Transverse colon (tissue), 4 donors: ENCODE results near the gene VPS35. TPM values are rescaled to one million over a fixed set of nuclear protein-coding genes. Genes with fewer than 3 reads are reported as not detected.

Experiments used
- DNase-seq: peaks from one replicate; pipeline ENCODE4 v3.0.0-alpha.2; 2019
- H3K27ac ChIP-seq, 4 donors: fragments of 200-600 bp; sonication (generic); 2 replicates each; pipeline ENCODE4 v1.5.1; 2016 to 2018; ENCODE audit warnings: inconsistent platforms in 4 of 4
- H3K27me3 ChIP-seq: fragments of 200-600 bp; sonication (generic); 2 replicates; pipeline ENCODE4 v1.5.1; 2017; ENCODE audit warnings: inconsistent platforms
- H3K36me3 ChIP-seq, 4 donors: fragments of 200-600 bp; sonication (generic); 2 replicates each; pipeline ENCODE4 v1.5.1; 2017 to 2019; ENCODE audit warnings: inconsistent platforms in 4 of 4
- H3K4me1 ChIP-seq, 4 donors: fragments of 200-600 bp; sonication (generic); 2 replicates each; pipeline ENCODE4 v1.5.1; 2017 to 2020; ENCODE audit warnings: inconsistent platforms in 4 of 4
- H3K4me3 ChIP-seq, 4 donors: fragments of 200-600 bp; sonication (generic); 1 replicate in 1 of 4; 2 replicates in 3 of 4; pipeline versions ENCODE4 v1.5.1 to v1.6.1; 2017 to 2019; ENCODE audit warnings: inconsistent platforms in 4 of 4
- H3K9me3 ChIP-seq, 2 donors: fragments of 200-600 bp; sonication (generic); 2 replicates each; pipeline ENCODE4 v1.5.1; 2017 to 2019; ENCODE audit warnings: inconsistent platforms in 2 of 2
- EP300 ChIP-seq: sonication (generic); formaldehyde crosslinking; IDR thresholded peaks from one replicate; pipeline ENCODE4 v1.6.1; 2017; ENCODE audit warnings: antibody characterized with exemption, low read depth
- POLR2A ChIP-seq: fragments of 450-650 bp; IDR thresholded peaks from one replicate; pipeline ENCODE4 v1.6.1; 2016; ENCODE audit warnings: antibody characterized with exemption, mild to moderate bottlenecking, moderate library complexity
- POLR2AphosphoS5 ChIP-seq, 3 donors: sonication (generic); formaldehyde crosslinking; IDR thresholded peaks; one replicate each; pipeline ENCODE4 v1.6.1; 2016; ENCODE audit warnings: antibody characterized with exemption in 3 of 3
- WGBS, 2 donors: methylation state at CpG; one replicate each; pipeline ENCODE4 v1.1.5; 2018; ENCODE audit warnings: low coverage in 1 of 2; 5-methylcytosine and 5-hydroxymethylcytosine counted together
- in situ Hi-C, 4 donors: fragments of 200-750 bp; cut with MboI; loops; one replicate each; pipeline versions ENCODE4 v1.15.0 to v1.15.1; 2017; ENCODE audit warnings: low sequenced_read_pairs in 3 of 4, low pct_ligation_motif_present in 1 of 4, low pct_unique_long_range_greater_than_20kb in 1 of 4
- intact Hi-C: fragments of 100-400 bp; cut with DNase I; formaldehyde crosslinking; loops from one replicate; pipeline ENCODE4 v1.15.1; 2023; ENCODE audit warnings: low total_unique reads
- total RNA-seq, 4 donors: library from RNA; depleted of rRNA; stranded (reverse); fragments of >200 nt; gene quantifications; one replicate each; pipeline ENCODE4 v1.1.0, GENCODE V29; 2016
- TF ChIP-seq, protein P1 (sequence below), 5 experiments: fragments of 200-600 bp in 3 of 5; fragments of 450-650 bp in 2 of 5; sonication (generic) in 3 of 5; IDR thresholded peaks; 1 replicate in 2 of 5; 2 replicates in 3 of 5; pipeline ENCODE4 v1.5.1; 2016 to 2017; ENCODE audit warnings: antibody characterized with exemption in 5 of 5, inconsistent platforms in 3 of 5, mild to moderate bottlenecking in 2 of 5, moderate library complexity in 1 of 5

The VPS35 gene
- total RNA-seq, 4 donors from 2014 or later, result 63.2 to 102 (median 72.1) TPM

GRCh38 chr16:46693598-46693997 is 4.6 kb upstream of the VPS35 start:
- intact Hi-C loops (no loop called here), in situ Hi-C loops (no loop called here)
- Histone ChIP-seq H3K9me3 (no peaks in the 10 kb centered on the region), H3K27me3 (no peaks in the 10 kb centered on the region), H3K4me1 (peaks cover 10 to 17% (median 12%) of the 10 kb centered on the region in 4 donors), H3K4me3 (no peak overlapping the region), H3K27ac (no peak overlapping the region), H3K36me3 (no peaks in the 10 kb centered on the region)
- 98 to 100% methylated on average over 2 of the region's 2 CpGs for WGBS, 2 donors
- no peak for TF ChIP-seq POLR2AphosphoS5 (IDR thresholded peaks at IDR 0.05)
- no peak for TF ChIP-seq EP300
- DNase-seq, result no peak

DNA sequence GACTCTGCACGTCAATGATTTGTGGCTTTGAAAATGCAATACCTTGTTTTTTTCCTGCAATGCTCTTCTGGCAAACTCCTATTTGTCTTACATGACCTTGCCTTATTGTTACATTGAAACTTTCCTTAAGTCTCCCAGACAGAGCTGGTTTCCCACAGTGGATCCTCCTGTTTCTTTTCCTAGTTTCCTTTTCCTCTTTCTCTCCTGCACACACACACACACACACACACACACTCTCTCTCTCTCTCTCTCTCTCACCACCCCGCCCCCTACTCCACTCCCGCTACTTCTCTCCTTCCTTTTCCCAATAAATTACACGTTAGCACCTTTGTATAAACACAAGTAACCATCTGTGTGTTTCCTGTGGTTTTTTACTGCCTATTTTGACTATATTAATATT is 2.7 kb upstream of the VPS35 start:
- no peaks in the 10 kb centered on the region for H3K9me3 ChIP-seq
- H3K36me3 ChIP-seq, result no peaks in the 10 kb centered on the region
- no peak overlapping the region for H3K27ac ChIP-seq
- intact Hi-C loops, result no loop called here
- H3K4me1 ChIP-seq, result peaks cover 10 to 32% (median 27%) of the 10 kb centered on the region in 4 donors
- H3K4me3 ChIP-seq, result no peak overlapping the region
- in situ Hi-C loops, result no loop called here
- DNase-seq, result no peak
- TF ChIP-seq, protein P1, sequence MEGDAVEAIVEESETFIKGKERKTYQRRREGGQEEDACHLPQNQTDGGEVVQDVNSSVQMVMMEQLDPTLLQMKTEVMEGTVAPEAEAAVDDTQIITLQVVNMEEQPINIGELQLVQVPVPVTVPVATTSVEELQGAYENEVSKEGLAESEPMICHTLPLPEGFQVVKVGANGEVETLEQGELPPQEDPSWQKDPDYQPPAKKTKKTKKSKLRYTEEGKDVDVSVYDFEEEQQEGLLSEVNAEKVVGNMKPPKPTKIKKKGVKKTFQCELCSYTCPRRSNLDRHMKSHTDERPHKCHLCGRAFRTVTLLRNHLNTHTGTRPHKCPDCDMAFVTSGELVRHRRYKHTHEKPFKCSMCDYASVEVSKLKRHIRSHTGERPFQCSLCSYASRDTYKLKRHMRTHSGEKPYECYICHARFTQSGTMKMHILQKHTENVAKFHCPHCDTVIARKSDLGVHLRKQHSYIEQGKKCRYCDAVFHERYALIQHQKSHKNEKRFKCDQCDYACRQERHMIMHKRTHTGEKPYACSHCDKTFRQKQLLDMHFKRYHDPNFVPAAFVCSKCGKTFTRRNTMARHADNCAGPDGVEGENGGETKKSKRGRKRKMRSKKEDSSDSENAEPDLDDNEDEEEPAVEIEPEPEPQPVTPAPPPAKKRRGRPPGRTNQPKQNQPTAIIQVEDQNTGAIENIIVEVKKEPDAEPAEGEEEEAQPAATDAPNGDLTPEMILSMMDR (IDR thresholded peaks at IDR 0.05), result no peak
- TF ChIP-seq POLR2AphosphoS5 (IDR thresholded peaks at IDR 0.05) (no peak), EP300 (no peak), POLR2A (no peak)
- no peaks in the 10 kb centered on the region for H3K27me3 ChIP-seq
- 18 to 45% methylated on average over 2 to 4 of the region's 4 CpGs for WGBS, 2 donors

- 4 to 8% methylated on average over 12 to 21 of the region's 21 CpGs for WGBS, 2 donors
- in situ Hi-C loops, result no loop called here
- DNase-seq, result peak; percentile 38
- Histone ChIP-seq H3K27me3 (no peaks in the 10 kb centered on the region), H3K36me3 (no peaks in the 10 kb centered on the region), H3K27ac (peak overlapping the region; percentile 88 to 96 (median 92)), H3K4me1 (peaks cover 10 to 44% (median 32%) of the 10 kb centered on the region in 4 donors), H3K9me3 (no peaks in the 10 kb centered on the region), H3K4me3 (peak overlapping the region in 3 of 4 donors; percentile 61 to 92 (median 80))
- intact Hi-C loops, result no loop called here
- TF ChIP-seq, protein P1 (IDR thresholded peaks at IDR 0.05), result no peak
- TF ChIP-seq POLR2AphosphoS5 (IDR thresholded peaks at IDR 0.05), result peak in 1 of 3 donors; percentile 21
Observed at GRCh38 chr16:46690281-46691178, 1.6 kb upstream of the VPS35 start.

DNA sequence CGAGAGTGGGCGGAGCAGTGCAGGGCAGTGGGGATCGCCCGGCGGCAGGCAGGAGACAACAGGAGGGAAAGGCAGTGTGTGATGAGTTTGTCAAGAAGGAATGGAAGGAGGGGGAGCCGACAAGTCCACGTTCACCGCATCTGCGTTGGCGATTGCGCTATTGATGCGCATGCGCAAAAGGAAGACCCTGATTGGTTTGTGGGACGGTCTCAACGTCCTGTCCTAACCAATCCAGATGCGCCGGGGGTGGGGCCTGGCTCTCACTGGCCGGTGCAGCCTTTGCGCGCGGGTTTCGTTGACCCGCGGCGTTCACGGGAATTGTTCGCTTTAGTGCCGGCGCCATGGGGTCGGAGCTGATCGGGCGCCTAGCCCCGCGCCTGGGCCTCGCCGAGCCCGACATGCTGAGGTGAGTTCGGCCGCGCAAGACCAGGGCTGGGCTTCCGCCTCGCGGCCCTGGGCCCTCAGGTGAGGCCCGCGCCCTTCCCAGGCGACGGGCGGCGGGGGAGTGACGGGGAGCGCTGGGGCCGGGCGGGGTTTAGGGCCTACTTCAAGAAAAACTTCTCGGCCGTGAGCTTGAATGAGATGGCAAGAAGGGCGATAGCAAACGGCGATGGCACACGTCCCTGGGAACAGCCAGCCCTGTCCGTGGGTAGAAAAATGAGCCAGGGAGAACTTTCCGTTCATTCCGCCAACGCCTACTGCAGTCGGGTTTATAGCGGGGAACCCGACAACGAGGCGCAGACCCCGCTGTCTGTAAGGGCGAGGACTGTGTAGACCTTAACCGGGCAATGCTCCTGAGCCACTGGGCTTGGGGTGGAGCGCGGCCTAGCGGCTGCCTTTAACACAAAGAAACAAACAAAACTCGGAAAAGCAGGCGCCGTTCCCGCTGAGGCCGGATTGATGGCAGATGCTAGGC is 645 bp upstream of the VPS35 start, which contains the start of gene ORC6:
Gene ORC6 (plus strand): TSS at position 295 of the 916 bp plus-strand sequence. CDS start 47 bp downstream, at position 342.
- Histone ChIP-seq H3K4me3 (peak within 1 kb of the TSS; percentile 61 to 93 (median 86)), H3K27ac (peak within 1 kb of the TSS; percentile 88 to 96 (median 92)), H3K4me1 (peaks cover 10 to 53% (median 32%) of the 10 kb centered on the region in 4 donors), H3K9me3 (no peaks in the 10 kb centered on the region), H3K36me3 (no peaks in the 10 kb centered on the region), H3K27me3 (no peaks in the 10 kb centered on the region)
- in situ Hi-C loops (no loop called here), intact Hi-C loops (loop anchor here (10.0 kb wide), 1 partner anchor 135 kb away; no protein-coding TSS in a partner anchor)
- 0 to 2% methylated on average over 5 to 58 of the region's 79 CpGs for WGBS, 2 donors
- TF ChIP-seq EP300, result no peak
- TF ChIP-seq, protein P1 (IDR thresholded peaks at IDR 0.05), result peak in 3 of 5 experiments; percentile 11 to 29 (median 23)
- peak in 2 of 3 donors; percentile 38 for TF ChIP-seq POLR2AphosphoS5 (IDR thresholded peaks at IDR 0.05)
- TF ChIP-seq POLR2A, result no peak
- DNase-seq, result peak; percentile 98
